ENCODE results near the gene HAS3.

DNA sequence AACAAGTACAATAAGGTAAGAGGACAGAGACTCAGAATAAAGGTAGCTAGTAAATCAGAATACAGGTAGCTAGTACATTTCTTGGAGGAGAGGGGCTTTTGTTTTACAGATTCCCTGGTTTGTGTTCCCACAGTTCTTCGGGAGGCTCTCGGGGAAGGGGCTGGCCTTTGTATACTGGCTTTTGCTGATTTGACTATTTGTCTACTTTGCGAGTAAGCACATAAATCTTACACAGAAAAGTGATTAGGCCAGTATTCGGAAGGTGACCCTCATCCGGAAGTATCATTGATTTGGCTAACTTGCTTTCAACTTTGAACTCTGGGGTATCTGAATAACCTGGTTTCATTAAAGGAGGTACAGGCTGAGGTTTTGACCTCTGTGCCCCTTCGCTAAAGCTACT, 60.1 kb downstream of the HAS3 start:
- TF ChIP-seq EZH2phosphoT487 (IDR thresholded peaks at IDR 0.05; ENCODE audit: borderline replicate concordance, low read length): no peak
- TF ChIP-seq, protein P1, sequence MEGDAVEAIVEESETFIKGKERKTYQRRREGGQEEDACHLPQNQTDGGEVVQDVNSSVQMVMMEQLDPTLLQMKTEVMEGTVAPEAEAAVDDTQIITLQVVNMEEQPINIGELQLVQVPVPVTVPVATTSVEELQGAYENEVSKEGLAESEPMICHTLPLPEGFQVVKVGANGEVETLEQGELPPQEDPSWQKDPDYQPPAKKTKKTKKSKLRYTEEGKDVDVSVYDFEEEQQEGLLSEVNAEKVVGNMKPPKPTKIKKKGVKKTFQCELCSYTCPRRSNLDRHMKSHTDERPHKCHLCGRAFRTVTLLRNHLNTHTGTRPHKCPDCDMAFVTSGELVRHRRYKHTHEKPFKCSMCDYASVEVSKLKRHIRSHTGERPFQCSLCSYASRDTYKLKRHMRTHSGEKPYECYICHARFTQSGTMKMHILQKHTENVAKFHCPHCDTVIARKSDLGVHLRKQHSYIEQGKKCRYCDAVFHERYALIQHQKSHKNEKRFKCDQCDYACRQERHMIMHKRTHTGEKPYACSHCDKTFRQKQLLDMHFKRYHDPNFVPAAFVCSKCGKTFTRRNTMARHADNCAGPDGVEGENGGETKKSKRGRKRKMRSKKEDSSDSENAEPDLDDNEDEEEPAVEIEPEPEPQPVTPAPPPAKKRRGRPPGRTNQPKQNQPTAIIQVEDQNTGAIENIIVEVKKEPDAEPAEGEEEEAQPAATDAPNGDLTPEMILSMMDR (conservative IDR thresholded peaks at IDR 0.05; ENCODE audit: low read depth, low read length): no peak
- no peak for TF ChIP-seq EZH2 (IDR thresholded peaks at IDR 0.05; ENCODE audit: low read length, unreplicated experiment)

Measured in PC-3 (cell line).